WI38 (cell line): Measurements from ENCODE around the gene MAML3.

Experiments used
- H3K4me3 ChIP-seq: 2 replicates; pipeline ENCODE4 v1.5.1; 2011; ENCODE audit warnings: low read depth, mild to moderate bottlenecking, control low read depth, low read length
- TF ChIP-seq, protein P1 (sequence below): IDR thresholded peaks from 2 replicates; pipeline ENCODE4 v1.5.1; 2012; ENCODE audit warnings: low read depth, mild to moderate bottlenecking, control low read depth, low read length

MAML3 gene

GRCh38 chr4:139790291-139790690 lies 363.7 kb downstream of the MAML3 start:
- TF ChIP-seq, protein P1, sequence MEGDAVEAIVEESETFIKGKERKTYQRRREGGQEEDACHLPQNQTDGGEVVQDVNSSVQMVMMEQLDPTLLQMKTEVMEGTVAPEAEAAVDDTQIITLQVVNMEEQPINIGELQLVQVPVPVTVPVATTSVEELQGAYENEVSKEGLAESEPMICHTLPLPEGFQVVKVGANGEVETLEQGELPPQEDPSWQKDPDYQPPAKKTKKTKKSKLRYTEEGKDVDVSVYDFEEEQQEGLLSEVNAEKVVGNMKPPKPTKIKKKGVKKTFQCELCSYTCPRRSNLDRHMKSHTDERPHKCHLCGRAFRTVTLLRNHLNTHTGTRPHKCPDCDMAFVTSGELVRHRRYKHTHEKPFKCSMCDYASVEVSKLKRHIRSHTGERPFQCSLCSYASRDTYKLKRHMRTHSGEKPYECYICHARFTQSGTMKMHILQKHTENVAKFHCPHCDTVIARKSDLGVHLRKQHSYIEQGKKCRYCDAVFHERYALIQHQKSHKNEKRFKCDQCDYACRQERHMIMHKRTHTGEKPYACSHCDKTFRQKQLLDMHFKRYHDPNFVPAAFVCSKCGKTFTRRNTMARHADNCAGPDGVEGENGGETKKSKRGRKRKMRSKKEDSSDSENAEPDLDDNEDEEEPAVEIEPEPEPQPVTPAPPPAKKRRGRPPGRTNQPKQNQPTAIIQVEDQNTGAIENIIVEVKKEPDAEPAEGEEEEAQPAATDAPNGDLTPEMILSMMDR = no peak
- H3K4me3 ChIP-seq = no peak overlapping the region

DNA sequence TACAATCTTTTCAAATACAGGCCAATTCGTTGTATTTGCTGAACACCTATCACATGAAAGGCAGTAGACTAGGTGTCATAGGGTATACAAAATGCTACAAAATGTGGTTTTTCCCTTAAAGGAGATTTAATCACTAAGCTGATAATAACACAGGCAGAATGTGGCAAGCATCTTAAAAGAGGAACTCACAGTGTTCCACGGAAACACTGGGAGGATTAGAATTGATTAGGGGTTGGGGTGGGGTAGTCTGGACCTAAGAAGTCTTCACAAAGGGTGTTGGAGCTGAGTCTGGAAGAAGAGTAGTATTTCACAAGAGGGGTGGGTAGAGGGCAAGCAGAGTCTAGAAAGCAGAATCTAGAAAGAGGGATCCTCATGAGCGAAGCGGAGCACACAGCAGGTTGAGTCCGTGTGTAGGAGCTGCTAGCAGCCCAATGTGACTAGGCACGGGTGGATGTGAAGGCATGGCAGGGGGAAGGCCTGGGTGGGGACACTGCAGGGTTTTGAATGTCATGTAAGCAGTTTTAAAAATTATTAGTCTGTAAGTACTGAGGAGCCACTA lies 364.8 kb downstream of the MAML3 start:
- TF ChIP-seq, protein P1 = no peak
- H3K4me3 ChIP-seq = no peak overlapping the region

DNA sequence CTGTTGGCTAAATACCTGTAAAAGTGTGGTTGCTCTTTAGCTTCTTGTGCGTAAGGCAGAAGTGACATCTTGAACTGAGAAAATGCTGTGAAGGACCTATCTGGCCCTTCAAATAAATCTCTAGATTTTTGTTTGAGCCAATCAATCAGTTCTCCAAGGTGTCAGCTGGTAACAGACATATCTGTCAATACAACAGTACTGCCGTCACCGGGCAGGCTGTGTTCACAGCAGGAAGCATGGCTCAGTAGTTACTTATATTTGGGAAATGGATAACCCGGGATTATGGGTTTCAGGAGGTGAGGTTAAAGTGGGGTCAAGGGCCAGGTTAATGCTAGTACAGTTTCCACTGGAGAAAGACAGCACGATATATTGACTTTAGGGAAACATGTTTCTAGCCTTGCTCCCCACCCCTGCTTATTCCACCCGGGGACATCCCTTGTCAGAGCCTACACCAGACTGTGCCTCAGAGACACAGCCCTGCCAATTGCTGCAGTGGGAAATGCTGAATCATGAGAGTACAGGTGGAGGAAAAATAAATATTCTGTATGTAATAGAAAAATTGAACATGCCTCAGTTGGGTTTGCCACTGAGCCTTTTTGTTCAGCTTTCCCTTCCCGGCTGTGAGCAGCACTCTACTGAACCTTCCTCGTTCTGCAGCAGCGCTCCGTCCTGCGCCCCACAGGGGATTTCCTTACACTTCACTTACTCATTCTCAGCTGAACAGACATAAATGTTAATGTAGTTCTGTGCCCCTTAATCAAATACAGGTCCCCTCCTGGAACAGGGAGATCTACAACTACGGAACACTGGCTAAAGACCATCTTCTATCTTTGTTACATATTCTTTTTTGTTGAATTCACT lies 367.3 kb downstream of the MAML3 start:
- no peak overlapping the region for H3K4me3 ChIP-seq
- TF ChIP-seq, protein P1 = no peak

- TF ChIP-seq, protein P1 = no peak
- no peak overlapping the region for H3K4me3 ChIP-seq
Observed at GRCh38 chr4:139785356-139785755, 368.6 kb downstream of the MAML3 start.

DNA sequence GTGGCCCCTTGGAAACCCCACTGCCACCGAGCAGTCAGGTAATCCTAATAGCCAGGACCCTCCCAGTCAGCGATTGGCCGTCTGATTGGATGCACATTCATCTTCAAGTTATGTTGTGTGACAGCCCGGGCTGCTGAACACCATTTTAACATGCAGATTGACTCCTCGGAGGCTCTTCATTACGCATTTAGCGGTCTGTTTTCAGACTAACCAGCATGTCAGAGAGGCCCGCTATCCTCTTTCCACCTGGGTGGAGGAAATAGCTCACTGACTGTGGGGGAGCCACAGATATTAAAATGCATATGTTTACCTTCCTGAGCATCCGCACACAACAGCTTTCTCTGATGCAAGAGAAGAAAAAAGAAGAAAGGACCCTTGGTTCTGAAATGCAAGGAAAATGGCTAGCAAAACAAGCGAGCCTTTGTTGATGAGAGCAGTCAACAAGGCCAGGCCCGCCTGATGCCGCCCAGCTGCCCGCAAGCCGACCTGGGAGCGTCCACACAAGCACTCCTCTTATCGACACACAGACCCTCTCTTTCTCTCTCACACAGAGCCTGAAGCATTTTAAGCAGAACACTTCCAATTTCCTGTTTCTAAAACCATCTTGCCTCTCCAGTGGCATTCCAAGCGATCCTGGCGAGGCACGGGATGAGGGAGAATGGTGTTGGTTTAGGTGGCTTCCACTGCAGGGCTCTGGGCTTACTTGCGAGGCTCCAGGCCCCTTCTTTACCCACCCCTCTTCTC lies 370.1 kb downstream of the MAML3 start:
- TF ChIP-seq, protein P1 = no peak
- no peak overlapping the region for H3K4me3 ChIP-seq

GRCh38 chr4:139782926-139783522 lies 371.0 kb downstream of the MAML3 start:
- TF ChIP-seq, protein P1 = no peak
- H3K4me3 ChIP-seq = no peak overlapping the region
